Endothelial cell (in vitro differentiated cells): Measurements from ENCODE around the gene RGS13. TPM values are rescaled to one million over a fixed set of nuclear protein-coding genes. Genes with fewer than 3 reads are reported as not detected.

Experiments
- DNase-seq: peaks from one replicate; pipeline ENCODE4 v3.0.0; 2021; ENCODE audit warnings: low spot score
- H3K27ac Mint-ChIP-seq: one replicate; pipeline ENCODE4 v1.8.0; 2021; ENCODE audit warnings: mixed read lengths, inconsistent platforms; ENCODE audit not compliant: unreplicated experiment
- H3K27me3 Mint-ChIP-seq: one replicate; pipeline ENCODE4 v1.8.0; 2021; ENCODE audit warnings: mild to moderate bottlenecking, moderate library complexity, mixed read lengths, inconsistent platforms; ENCODE audit not compliant: unreplicated experiment
- H3K36me3 Mint-ChIP-seq: one replicate; pipeline ENCODE4 v1.8.0; 2021; ENCODE audit warnings: mild to moderate bottlenecking, low read depth, mixed read lengths, inconsistent platforms; ENCODE audit not compliant: unreplicated experiment
- H3K4me1 Mint-ChIP-seq: one replicate; pipeline ENCODE4 v1.8.0; 2021; ENCODE audit warnings: mild to moderate bottlenecking, mixed read lengths, inconsistent platforms; ENCODE audit not compliant: unreplicated experiment
- H3K4me3 Mint-ChIP-seq: one replicate; pipeline ENCODE4 v1.8.0; 2021; ENCODE audit warnings: mild to moderate bottlenecking, mixed read lengths, inconsistent platforms; ENCODE audit not compliant: unreplicated experiment
- H3K9me3 Mint-ChIP-seq: one replicate; pipeline ENCODE4 v1.8.0; 2021; ENCODE audit warnings: mixed read lengths, inconsistent platforms; ENCODE audit not compliant: unreplicated experiment
- CTCF ChIP-seq: fragments of 200-600 bp; sonication (generic); IDR thresholded peaks from one replicate; pipeline ENCODE4 v1.5.0; 2021; ENCODE audit warnings: antibody characterized with exemption; ENCODE audit not compliant: unreplicated experiment
- total RNA-seq: library from RNA; stranded (reverse); fragmentation: NEBNext Ultra II Directional; extraction: Animal tissue kit (Norgen Biotek cat#: 25700); gene quantifications from one replicate; pipeline ENCODE4 v1.2.1, GENCODE V29; 2021; ENCODE audit not compliant: unreplicated experiment

The RGS13 gene
- total RNA-seq, 1 donor from 2014 or later, result not detected

GRCh38 chr1:192630521-192631287 is 5.2 kb upstream of the RGS13 start:
- Mint-ChIP-seq H3K27me3 (no peaks in the 10 kb centered on the region), H3K36me3 (no peaks in the 10 kb centered on the region), H3K9me3 (no peaks in the 10 kb centered on the region), H3K4me3 (no peak overlapping the region), H3K4me1 (no peaks in the 10 kb centered on the region), H3K27ac (no peak overlapping the region)
- DNase-seq, result no peak
- TF ChIP-seq CTCF, result no peak

GRCh38 chr1:192631749-192632148 is 4.2 kb upstream of the RGS13 start:
- no peak for TF ChIP-seq CTCF
- no peak overlapping the region for H3K27ac Mint-ChIP-seq

GRCh38 chr1:192632188-192632587 is 3.8 kb upstream of the RGS13 start:
- no peak for DNase-seq
- H3K4me1 Mint-ChIP-seq, result no peaks in the 10 kb centered on the region
- no peaks in the 10 kb centered on the region for H3K36me3 Mint-ChIP-seq
- no peak for TF ChIP-seq CTCF
- no peaks in the 10 kb centered on the region for H3K9me3 Mint-ChIP-seq
- no peak overlapping the region for H3K27ac Mint-ChIP-seq
- no peak overlapping the region for H3K4me3 Mint-ChIP-seq
- H3K27me3 Mint-ChIP-seq, result no peaks in the 10 kb centered on the region

More at GRCh38 chr1:192631749-192632148, 4.2 kb upstream of the RGS13 start:
- H3K4me3 Mint-ChIP-seq, result no peak overlapping the region
- H3K9me3 Mint-ChIP-seq, result no peaks in the 10 kb centered on the region
- no peak for DNase-seq
- H3K36me3 Mint-ChIP-seq, result no peaks in the 10 kb centered on the region
- no peaks in the 10 kb centered on the region for H3K27me3 Mint-ChIP-seq
- H3K4me1 Mint-ChIP-seq, result no peaks in the 10 kb centered on the region

- no peak for DNase-seq
- no peak overlapping the region for H3K27ac Mint-ChIP-seq
- no peak for TF ChIP-seq CTCF
- H3K4me1 Mint-ChIP-seq, result no peaks in the 10 kb centered on the region
- H3K36me3 Mint-ChIP-seq, result no peaks in the 10 kb centered on the region
- H3K4me3 Mint-ChIP-seq, result no peak overlapping the region
- H3K9me3 Mint-ChIP-seq, result no peaks in the 10 kb centered on the region
- no peaks in the 10 kb centered on the region for H3K27me3 Mint-ChIP-seq
Observed at GRCh38 chr1:192632641-192633532, 3.1 kb upstream of the RGS13 start.
